Measurements from ENCODE around the gene ZFPM1.

ZFPM1 gene

GRCh38 chr16:88545781-88546180 lies 92.7 kb downstream of the ZFPM1 start:
- Histone ChIP-seq H3K27me3 (ENCODE audit: control insufficient read depth, insufficient read depth, low read length) (no peaks in the 10 kb centered on the region), H3K79me2 (no peaks in the 10 kb centered on the region), H3K36me3 (ENCODE audit: control insufficient read depth, insufficient read depth, low read length) (no peaks in the 10 kb centered on the region), H3K27ac (no peak overlapping the region), H3K4me1 (no peaks in the 10 kb centered on the region), H3K9me3 (ENCODE audit: control insufficient read depth, low read length) (no peaks in the 10 kb centered on the region), H3K4me3 (ENCODE audit: low read depth, low read length) (no peak overlapping the region), H3K4me2 (ENCODE audit: low read length) (no peak overlapping the region), H3K9ac (no peak overlapping the region), H2AFZ (no peak overlapping the region)
- no peak for TF ChIP-seq CTCF (IDR thresholded peaks at IDR 0.05)

- Histone ChIP-seq H3K27me3 (ENCODE audit: control insufficient read depth, insufficient read depth, low read length) (no peaks in the 10 kb centered on the region), H3K79me2 (no peaks in the 10 kb centered on the region), H3K9me3 (ENCODE audit: control insufficient read depth, low read length) (no peaks in the 10 kb centered on the region), H3K4me2 (ENCODE audit: low read length) (no peak overlapping the region), H3K36me3 (ENCODE audit: control insufficient read depth, insufficient read depth, low read length) (no peaks in the 10 kb centered on the region), H3K4me1 (no peaks in the 10 kb centered on the region), H3K4me3 (ENCODE audit: low read depth, low read length) (no peak overlapping the region), H3K27ac (no peak overlapping the region), H3K9ac (no peak overlapping the region), H2AFZ (no peak overlapping the region)
- no peak for TF ChIP-seq CTCF (IDR thresholded peaks at IDR 0.05)
These were observed 95.2 kb downstream of the ZFPM1 start for GRCh38 chr16:88548131-88548874.

GRCh38 chr16:88548985-88549384 lies 95.9 kb downstream of the ZFPM1 start:
- H3K4me2 ChIP-seq (ENCODE audit: low read length) = no peak overlapping the region

GRCh38 chr16:88549671-88550245 lies 96.7 kb downstream of the ZFPM1 start:
- Histone ChIP-seq H3K4me1 (no peaks in the 10 kb centered on the region), H3K9me3 (ENCODE audit: control insufficient read depth, low read length) (no peaks in the 10 kb centered on the region), H3K79me2 (no peaks in the 10 kb centered on the region), H3K36me3 (ENCODE audit: control insufficient read depth, insufficient read depth, low read length) (no peaks in the 10 kb centered on the region), H3K4me2 (ENCODE audit: low read length) (no peak overlapping the region), H2AFZ (no peak overlapping the region), H3K27me3 (ENCODE audit: control insufficient read depth, insufficient read depth, low read length) (no peaks in the 10 kb centered on the region), H3K27ac (no peak overlapping the region), H3K4me3 (ENCODE audit: low read depth, low read length) (no peak overlapping the region), H3K9ac (no peak overlapping the region)
- TF ChIP-seq CTCF (IDR thresholded peaks at IDR 0.05) = no peak

More at GRCh38 chr16:88548985-88549384, 95.9 kb downstream of the ZFPM1 start:
- no peak for TF ChIP-seq CTCF (IDR thresholded peaks at IDR 0.05)
- no peaks in the 10 kb centered on the region for H3K27me3 ChIP-seq (ENCODE audit: control insufficient read depth, insufficient read depth, low read length)
- no peak overlapping the region for H3K27ac ChIP-seq
- H3K9me3 ChIP-seq (ENCODE audit: control insufficient read depth, low read length) = no peaks in the 10 kb centered on the region
- no peak overlapping the region for H3K4me3 ChIP-seq (ENCODE audit: low read depth, low read length)
- no peaks in the 10 kb centered on the region for H3K36me3 ChIP-seq (ENCODE audit: control insufficient read depth, insufficient read depth, low read length)
- H2AFZ ChIP-seq = no peak overlapping the region
- H3K4me1 ChIP-seq = no peaks in the 10 kb centered on the region
- no peaks in the 10 kb centered on the region for H3K79me2 ChIP-seq
- H3K9ac ChIP-seq = no peak overlapping the region

GRCh38 chr16:88550246-88550661 lies 97.2 kb downstream of the ZFPM1 start:
- Histone ChIP-seq H3K79me2 (no peaks in the 10 kb centered on the region), H3K9me3 (ENCODE audit: control insufficient read depth, low read length) (no peaks in the 10 kb centered on the region), H3K27me3 (ENCODE audit: control insufficient read depth, insufficient read depth, low read length) (no peaks in the 10 kb centered on the region), H2AFZ (no peak overlapping the region), H3K4me1 (no peaks in the 10 kb centered on the region), H3K36me3 (ENCODE audit: control insufficient read depth, insufficient read depth, low read length) (no peaks in the 10 kb centered on the region), H3K4me2 (ENCODE audit: low read length) (no peak overlapping the region), H3K27ac (no peak overlapping the region), H3K9ac (no peak overlapping the region), H3K4me3 (ENCODE audit: low read depth, low read length) (no peak overlapping the region)
- no peak for TF ChIP-seq CTCF (IDR thresholded peaks at IDR 0.05)

Measured in parathyroid adenoma (tissue), 2 donors.